ENCODE data around the gene PIEZO2.
"Not testable (repeated sequence)": the region's sequence is repeated elsewhere in the genome, so short reads cannot be mapped to it uniquely, and the experiment has no call there.

- TF ChIP-seq, protein P1, sequence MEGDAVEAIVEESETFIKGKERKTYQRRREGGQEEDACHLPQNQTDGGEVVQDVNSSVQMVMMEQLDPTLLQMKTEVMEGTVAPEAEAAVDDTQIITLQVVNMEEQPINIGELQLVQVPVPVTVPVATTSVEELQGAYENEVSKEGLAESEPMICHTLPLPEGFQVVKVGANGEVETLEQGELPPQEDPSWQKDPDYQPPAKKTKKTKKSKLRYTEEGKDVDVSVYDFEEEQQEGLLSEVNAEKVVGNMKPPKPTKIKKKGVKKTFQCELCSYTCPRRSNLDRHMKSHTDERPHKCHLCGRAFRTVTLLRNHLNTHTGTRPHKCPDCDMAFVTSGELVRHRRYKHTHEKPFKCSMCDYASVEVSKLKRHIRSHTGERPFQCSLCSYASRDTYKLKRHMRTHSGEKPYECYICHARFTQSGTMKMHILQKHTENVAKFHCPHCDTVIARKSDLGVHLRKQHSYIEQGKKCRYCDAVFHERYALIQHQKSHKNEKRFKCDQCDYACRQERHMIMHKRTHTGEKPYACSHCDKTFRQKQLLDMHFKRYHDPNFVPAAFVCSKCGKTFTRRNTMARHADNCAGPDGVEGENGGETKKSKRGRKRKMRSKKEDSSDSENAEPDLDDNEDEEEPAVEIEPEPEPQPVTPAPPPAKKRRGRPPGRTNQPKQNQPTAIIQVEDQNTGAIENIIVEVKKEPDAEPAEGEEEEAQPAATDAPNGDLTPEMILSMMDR (optimal IDR thresholded peaks at IDR 0.05 in 1 of 3, IDR thresholded peaks at IDR 0.05 in 1 of 3, conservative IDR thresholded peaks at IDR 0.05 in 1 of 3; ENCODE audit: extremely low read depth in 1 of 3, insufficient read depth in 2 of 3, low read length in 3 of 3), result not testable (repeated sequence)
- TF ChIP-seq EZH2 (IDR thresholded peaks at IDR 0.05; ENCODE audit: low read length), result not testable (repeated sequence)
Observed at GRCh38 chr18:11129059-11129458, 20.3 kb downstream of the PIEZO2 start.

Data from keratinocyte (primary cell).